Loucy (cell line): ENCODE data around the gene ZNF609.

ENCODE experiments used
- EZH2phosphoT487 ChIP-seq: fragments of 200-600 bp; IDR thresholded peaks from 2 replicates; pipeline ENCODE4 v1.6.1; 2018; ENCODE audit warnings: antibody characterized with exemption, mild to moderate bottlenecking, moderate library complexity, borderline replicate concordance
- TF ChIP-seq, protein P1 (sequence below): fragments of 200-600 bp; sonication (generic); conservative IDR thresholded peaks from 2 replicates; pipeline ENCODE4 v1.5.1; 2014; ENCODE audit warnings: mild to moderate bottlenecking, antibody characterized with exemption, low read length

DNA sequence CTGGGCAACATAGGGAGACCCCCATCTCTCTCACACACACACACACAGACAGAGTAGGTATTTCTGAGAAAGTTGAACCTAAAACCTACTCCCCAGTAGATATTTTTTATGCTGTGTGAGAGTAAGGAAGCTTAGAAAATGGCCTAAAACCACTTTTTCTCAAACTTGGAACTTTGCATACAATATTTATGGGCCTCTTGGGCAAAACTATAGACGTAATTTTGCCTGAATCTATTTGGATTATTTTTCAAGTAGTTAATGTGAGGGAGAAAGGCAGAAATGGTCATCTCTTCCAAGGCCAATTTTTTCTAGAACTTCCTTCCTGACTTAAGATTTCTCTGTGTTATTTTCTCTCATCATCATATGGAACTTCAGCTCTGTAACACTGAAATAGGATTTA, 81.7 kb downstream of the ZNF609 start:
- TF ChIP-seq, protein P1, sequence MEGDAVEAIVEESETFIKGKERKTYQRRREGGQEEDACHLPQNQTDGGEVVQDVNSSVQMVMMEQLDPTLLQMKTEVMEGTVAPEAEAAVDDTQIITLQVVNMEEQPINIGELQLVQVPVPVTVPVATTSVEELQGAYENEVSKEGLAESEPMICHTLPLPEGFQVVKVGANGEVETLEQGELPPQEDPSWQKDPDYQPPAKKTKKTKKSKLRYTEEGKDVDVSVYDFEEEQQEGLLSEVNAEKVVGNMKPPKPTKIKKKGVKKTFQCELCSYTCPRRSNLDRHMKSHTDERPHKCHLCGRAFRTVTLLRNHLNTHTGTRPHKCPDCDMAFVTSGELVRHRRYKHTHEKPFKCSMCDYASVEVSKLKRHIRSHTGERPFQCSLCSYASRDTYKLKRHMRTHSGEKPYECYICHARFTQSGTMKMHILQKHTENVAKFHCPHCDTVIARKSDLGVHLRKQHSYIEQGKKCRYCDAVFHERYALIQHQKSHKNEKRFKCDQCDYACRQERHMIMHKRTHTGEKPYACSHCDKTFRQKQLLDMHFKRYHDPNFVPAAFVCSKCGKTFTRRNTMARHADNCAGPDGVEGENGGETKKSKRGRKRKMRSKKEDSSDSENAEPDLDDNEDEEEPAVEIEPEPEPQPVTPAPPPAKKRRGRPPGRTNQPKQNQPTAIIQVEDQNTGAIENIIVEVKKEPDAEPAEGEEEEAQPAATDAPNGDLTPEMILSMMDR: no peak
- TF ChIP-seq EZH2phosphoT487: no peak
